Measurements from ENCODE around the gene DUSP11.
"Not testable (repeated sequence)": the region's sequence is repeated elsewhere in the genome, so short reads cannot be mapped to it uniquely, and the experiment has no call there.

Gene DUSP11

DNA sequence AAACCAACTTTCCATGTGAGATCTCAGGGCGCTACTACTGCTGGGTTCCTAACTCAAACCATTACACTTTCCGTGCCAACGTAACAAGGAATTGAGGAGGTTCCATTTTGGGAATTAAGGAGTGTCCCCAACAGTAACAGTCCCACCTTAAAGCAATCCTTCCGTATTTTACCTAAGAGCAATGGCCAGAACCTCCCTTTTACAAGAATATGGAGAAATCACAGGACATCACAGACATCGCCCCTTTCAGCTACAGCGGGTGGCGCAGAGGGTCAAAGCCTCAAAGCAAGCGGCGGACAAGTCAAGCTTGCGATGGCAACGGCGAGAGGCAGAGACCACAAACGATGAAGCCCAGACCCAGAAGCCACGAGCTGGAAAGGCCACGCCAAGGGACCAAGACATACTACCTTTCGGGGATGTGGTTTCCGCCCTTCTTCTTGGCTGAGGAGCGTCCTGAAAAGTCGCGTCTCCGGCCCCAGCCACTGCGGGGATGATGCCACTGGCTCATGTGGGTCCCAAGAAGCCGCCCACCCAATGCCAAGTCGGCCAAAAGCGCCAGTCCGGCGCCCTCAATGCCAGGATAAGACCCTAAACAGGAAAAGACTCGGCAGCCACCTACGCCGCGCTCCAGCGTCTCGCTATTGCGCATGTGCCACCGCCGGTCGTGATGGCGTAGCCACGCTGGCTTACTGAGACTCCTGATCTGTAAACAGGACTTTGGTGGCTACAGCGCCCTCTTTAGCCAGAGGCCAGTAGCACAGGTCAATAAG, at the start of gene DUSP11:
TSS of gene DUSP11 (minus strand) at position 637 of the 770 bp plus-strand sequence. CDS start at position 508, 129 bp downstream.
- peak; percentile 97 for DNase-seq

DNA sequence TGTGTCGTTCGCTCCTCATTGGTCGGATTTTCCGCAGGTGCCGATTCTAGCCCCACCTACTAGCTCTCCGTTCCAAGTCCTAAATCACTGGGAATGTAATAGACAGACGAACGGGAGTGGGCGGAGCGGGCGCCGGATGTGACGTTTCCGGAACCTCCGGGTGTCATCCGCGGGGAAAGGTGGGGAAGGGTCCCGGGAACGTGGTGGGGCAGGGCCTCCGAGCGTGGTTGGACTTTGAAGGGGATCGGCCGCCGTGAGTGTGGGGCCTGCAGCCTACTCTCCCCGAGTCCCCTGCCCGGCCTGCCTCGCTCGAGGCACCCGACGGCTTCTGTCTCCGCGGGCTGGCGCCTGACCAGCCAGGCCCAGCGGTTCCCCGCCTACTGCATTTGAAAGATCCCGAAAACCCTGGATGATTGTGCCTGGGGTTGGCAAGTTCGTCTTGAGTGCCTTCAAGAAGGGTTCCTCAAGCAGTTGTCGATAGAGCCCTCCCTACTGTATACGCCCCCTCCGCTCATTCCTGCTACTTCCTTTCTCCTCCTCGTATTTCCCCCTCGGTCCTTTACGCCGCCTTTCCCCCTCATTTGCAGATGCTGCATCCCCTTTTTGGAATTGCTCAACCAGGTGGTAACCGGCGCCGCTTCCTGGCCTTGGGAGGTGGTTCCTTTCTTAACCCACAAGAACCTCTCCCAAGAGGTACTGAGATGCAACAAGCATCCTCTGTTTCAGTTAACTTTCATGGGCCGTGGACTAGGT, 49.1 kb upstream of the DUSP11 start, which contains the start of gene STAMBP:
TSS of gene STAMBP (plus strand) at position 144 of the 753 bp plus-strand sequence. CDS start 1,896 bp downstream, outside the sequence.
- peak; percentile 79 for DNase-seq

- no peak for DNase-seq
Observed at GRCh38 chr2:73828389-73828817, 48.5 kb upstream of the DUSP11 start.

DNA sequence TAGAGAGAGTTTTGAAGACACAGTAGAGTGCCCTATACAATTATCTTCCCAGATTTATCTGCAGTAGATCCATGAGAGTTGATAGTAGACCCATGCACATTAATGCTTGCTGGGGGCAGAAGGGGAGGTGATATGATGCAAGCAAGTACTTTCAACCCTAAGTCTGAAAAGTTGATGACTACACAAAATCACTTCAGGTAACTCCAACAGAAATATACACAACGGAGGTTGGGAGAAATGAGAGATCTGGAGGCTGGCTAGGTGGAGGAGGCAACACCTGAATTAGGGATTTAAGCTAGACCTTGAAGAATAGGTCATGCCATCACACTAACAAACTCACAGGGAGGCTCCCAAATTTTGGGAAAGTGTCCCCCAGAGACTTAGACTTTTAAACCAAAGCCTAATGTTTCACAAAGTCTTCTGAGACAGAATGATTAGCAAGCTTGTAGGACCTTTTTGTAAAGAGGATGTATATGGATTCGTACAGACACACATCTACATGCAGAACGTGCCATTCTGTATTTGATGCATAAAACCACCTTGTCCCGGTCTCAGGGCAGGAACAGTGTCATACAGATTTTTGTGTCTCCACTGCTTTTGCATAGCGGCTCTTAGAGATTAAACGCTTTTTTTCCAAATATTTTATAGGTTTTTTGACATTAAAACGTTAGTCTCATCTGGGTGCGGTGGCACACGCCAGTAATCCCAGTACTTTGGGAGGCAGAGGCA, 47.9 kb upstream of the DUSP11 start:
- no peak for DNase-seq

DNA sequence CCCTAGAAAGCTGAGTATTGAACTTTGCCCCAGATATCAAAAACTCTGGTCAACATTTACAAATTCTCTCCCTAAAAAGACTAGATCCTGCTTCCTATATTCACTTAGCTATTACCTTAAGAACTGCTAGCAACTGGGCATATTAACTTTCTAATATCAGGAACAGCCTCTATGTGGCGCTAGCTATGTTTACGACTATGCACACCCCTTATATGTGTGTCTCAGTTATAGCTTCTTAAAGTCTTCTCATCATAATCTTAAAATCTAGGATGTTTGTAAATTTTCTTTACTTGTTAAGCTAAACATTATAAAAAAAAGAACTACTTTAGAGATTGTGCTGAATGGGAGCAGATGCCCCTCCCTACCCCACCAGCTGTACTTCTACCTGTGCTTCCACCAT, 47.1 kb upstream of the DUSP11 start:
- DNase-seq: no peak

DNA sequence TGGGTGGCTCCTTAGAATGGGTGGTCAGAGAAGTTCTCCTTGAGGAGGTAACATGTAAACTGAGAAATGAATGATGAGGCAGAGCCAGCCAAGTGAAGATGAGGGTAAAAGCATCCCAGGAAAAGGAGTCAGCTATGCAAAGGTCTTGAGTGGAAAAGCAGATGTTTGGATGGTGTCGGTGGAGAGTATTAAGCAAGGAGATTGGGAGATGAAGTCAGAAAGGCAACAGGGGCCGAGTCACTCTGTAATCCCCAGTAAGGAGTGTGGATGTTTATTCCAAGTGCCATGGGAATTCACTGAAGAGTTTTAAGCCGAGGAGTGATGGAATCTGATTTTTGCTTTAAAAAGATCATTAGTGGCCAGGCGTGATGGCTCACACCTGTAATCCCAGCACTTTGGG, 45.5 kb upstream of the DUSP11 start:
- DNase-seq: no peak

- DNase-seq: no peak
Observed at GRCh38 chr2:73823916-73824523, 44.1 kb upstream of the DUSP11 start.

- DNase-seq: no peak
Observed at GRCh38 chr2:73823416-73823815, 43.5 kb upstream of the DUSP11 start.

GRCh38 chr2:73822991-73823390, 43.1 kb upstream of the DUSP11 start:
- DNase-seq: no peak

DNA sequence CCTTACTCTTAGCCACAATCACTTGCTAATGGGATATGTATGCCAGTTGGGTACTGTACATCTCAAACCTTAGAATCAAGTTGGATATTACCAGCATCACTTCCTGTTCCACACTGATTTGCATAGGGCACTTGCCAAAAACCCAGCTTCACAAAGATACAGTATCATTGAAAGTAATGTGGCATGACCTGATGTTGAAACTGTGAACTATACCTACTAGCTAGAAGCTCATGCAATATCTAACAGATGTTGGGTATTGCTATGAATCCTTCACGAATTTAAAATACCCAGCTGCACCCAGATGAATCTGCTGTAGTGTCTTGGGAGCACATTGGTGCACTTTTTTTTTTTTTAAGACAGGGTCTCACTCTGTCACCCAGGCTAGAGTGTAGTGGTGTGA, 42.4 kb upstream of the DUSP11 start:
- DNase-seq: no peak

GRCh38 chr2:73821669-73822068, 41.8 kb upstream of the DUSP11 start:
- no peak for DNase-seq

GRCh38 chr2:73821227-73821626, 41.3 kb upstream of the DUSP11 start:
- no peak for DNase-seq

DNA sequence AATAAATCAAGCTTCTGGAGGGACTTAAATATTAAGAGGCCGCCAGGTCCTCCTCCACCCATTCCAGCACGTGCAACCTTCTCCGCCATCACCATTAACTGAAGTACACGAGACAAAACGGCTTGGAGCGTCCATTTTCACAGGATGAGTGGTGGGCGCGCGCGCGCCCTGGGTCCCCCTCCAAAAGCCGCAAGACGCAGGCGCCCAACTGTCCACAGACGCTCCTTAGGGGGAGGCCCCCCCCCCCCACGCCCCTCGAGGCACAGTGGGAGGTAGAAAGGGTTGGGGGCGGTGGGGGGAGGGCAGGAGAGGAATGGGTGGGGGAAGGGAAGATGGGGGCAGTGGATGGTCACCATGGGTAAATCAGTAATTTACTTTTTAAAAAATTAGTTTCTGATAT, 38.4 kb upstream of the DUSP11 start:
- no peak for DNase-seq

DNA sequence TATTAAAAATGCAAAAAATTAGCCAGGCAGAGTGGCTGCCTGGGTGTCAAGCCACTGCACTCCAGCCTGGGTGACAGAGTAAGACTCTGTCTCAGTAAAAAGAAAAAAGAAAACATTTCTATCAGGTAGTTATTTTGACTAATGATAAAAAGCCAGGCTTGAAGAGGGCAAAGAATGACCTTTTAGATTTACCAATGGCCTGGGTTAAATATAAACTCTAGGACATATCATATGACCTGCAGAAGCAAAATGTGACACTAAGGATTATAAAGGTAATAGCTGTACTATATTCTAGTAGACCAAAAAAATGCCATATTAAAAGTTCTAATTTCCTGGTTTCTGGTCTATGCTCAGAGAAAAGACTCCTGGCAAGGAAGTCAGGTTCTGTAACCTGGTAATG, 32.7 kb upstream of the DUSP11 start:
- DNase-seq: no peak

GRCh38 chr2:73811878-73812277, 32.0 kb upstream of the DUSP11 start:
- no peak for DNase-seq

GRCh38 chr2:73783883-73784282, 4.0 kb upstream of the DUSP11 start, which contains the start of gene C2orf78:
Gene C2orf78 (plus strand): TSS chr2:73784183. CDS start chr2:73784310, 127 bp downstream.
- not testable (repeated sequence) for DNase-seq

- DNase-seq: not testable (repeated sequence)
Observed at GRCh38 chr2:73783402-73783801, 3.5 kb upstream of the DUSP11 start.

- DNase-seq: no peak
Observed at GRCh38 chr2:73780237-73780582, 307 bp upstream of the DUSP11 start.

DNA sequence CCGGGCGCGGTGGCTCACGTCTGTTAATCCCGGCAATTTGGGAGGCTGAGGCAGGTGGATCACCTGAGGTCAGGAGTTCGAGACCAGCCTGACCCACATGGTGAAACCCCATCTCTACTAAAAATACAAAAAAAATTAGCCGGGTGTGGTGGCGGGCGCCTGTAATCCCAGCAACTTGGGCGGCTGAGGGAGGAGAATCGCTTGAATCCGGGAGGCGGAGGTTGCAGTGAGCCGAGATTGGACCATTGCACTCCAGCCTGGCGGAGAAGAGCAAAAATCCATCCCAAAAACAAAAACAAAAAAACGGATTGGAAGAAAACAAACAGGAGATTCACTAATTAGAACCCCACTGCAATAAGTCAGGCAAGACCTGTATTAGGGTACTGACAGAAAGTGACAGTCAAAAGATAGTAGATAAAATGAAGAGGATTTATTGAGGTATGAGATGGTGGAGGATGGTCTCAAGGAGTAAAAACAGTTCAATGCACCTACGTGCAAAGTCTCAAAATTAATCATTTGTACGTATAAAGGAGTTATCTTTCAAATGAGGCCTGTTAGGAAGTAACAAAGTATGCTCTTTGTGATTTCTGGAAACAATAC, 936 bp downstream of the DUSP11 start:
- DNase-seq: not testable (repeated sequence)

- DNase-seq: no peak
Observed at GRCh38 chr2:73776869-73777519, 2.9 kb downstream of the DUSP11 start.

- DNase-seq: no peak
Observed at GRCh38 chr2:73776381-73776780, 3.5 kb downstream of the DUSP11 start.

DNA sequence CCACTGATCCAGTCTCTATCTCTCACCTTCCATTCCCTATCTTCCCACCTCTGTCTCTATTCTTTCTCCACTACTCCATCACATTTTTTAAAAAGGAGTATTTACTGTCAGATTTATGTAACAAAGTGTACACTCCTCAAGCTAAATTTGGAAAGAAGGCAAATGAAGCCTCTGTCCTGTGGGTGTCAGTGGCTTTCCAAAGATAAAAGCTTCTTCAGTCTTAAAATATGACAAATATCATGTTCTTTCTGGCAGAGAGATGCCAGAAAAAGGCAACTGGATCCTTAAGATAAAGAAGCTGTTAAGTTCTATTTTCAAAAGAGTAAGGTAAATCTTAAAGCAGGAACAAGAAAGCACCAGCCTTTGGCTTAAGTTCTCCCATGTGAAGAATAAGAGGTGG, 7.1 kb downstream of the DUSP11 start:
- no peak for DNase-seq
